ENCODE measurements around the gene CD48. TPM values are rescaled to one million over a fixed set of nuclear protein-coding genes. Genes with fewer than 3 reads are reported as not detected.

Gene CD48
- polyA plus RNA-seq, 3 donors, result 356 to 688 (median 363) TPM

- peaks cover 53% of the 10 kb centered on the region for H3K4me1 Mint-ChIP-seq
- intact Hi-C loops (cut with micrococcal nuclease), result no loop called here
- Histone ChIP-seq H3K9ac (ENCODE audit: insufficient read depth, low read length, poor library complexity, severe bottlenecking) (no peak overlapping the region), H4K20me1 (ENCODE audit: insufficient read depth, low read length) (no peaks in the 10 kb centered on the region), H3K4me1 (ENCODE audit: control insufficient read depth in 1 of 2, insufficient read depth in 2 of 2, low read length in 2 of 2) (peaks cover 50% of the 10 kb centered on the region in 2 donors), H2AFZ (ENCODE audit: insufficient read depth, low read depth, low read length, poor library complexity, severe bottlenecking) (no peak overlapping the region), H3K27ac (ENCODE audit: low read depth in 1 of 2, low read length in 2 of 2) (no peak overlapping the region), H3K27me3 (ENCODE audit: control insufficient read depth in 2 of 2, insufficient read depth in 2 of 2, low read length in 2 of 2) (no peaks in the 10 kb centered on the region), H3K36me3 (replicated peaks in 1 of 2; ENCODE audit: control insufficient read depth in 1 of 2, insufficient read depth in 2 of 2, low read length in 2 of 2) (no peaks in the 10 kb centered on the region), H3K4me3 (replicated peaks in 1 of 3; ENCODE audit: low read depth in 2 of 3, low read length in 3 of 3) (no peak overlapping the region), H3K9me3 (replicated peaks in 1 of 2; ENCODE audit: control insufficient read depth in 1 of 2, insufficient read depth in 1 of 2, low read length in 2 of 2) (no peaks in the 10 kb centered on the region), H3K4me2 (replicated peaks; ENCODE audit: extremely low read depth, low read length, poor library complexity, severe bottlenecking) (no peak overlapping the region), H3K79me2 (ENCODE audit: insufficient read depth, low read length) (no peaks in the 10 kb centered on the region)
- H3K4me3 Mint-ChIP-seq, result no peak overlapping the region
- TF ChIP-seq CTCF (IDR thresholded peaks at IDR 0.05), result no peak
- no peak overlapping the region for H3K27ac Mint-ChIP-seq
- peaks cover 2 to 5% (median 2%) of the 10 kb centered on the region in 3 donors for H3K27me3 Mint-ChIP-seq (ENCODE audit: low read depth in 3 of 3)
- peaks cover 0 to 1% (median 0%) of the 10 kb centered on the region in 7 donors for H3K9me3 Mint-ChIP-seq
- DNase-seq, result no peak
- WGBS (ENCODE audit: insufficient coverage), result 93% methylated on average over 3 of the region's 7 CpGs
- peaks cover 8 to 14% of the 10 kb centered on the region in 2 donors for H3K36me3 Mint-ChIP-seq
Measured at GRCh38 chr1:160746836-160747500, 35.3 kb upstream of the CD48 start.

DNA sequence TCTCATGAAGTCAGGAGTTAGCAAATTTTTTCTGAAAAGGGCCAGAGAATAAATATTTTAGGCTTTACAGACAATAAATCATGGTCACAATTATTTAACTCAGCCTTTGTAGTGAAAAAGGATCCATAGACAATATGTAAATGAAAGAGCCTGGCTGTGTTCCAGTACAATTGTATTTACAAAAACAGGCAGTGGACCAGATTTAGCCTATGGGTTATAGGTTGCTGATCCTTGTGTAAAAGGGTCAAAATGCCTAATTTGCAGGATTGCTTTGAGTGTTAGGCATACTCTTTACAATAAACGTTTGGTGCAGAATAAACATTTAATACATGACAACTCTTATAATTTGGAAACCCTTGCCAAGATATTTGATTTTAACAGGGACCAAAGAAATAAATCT, 33.9 kb upstream of the CD48 start:
- Mint-ChIP-seq H3K4me1 (peaks cover 64% of the 10 kb centered on the region), H3K9me3 (peaks cover 0 to 1% (median 0%) of the 10 kb centered on the region in 7 donors), H3K36me3 (peaks cover 4 to 8% of the 10 kb centered on the region in 2 donors), H3K27me3 (ENCODE audit: low read depth in 3 of 3) (peaks cover under 1 to 2% (median 1%) of the 10 kb centered on the region in 3 donors), H3K27ac (no peak overlapping the region), H3K4me3 (no peak overlapping the region)
- Histone ChIP-seq H3K4me3 (replicated peaks in 1 of 3; ENCODE audit: low read depth in 2 of 3, low read length in 3 of 3) (no peak overlapping the region), H3K9me3 (replicated peaks in 1 of 2; ENCODE audit: control insufficient read depth in 1 of 2, insufficient read depth in 1 of 2, low read length in 2 of 2) (no peaks in the 10 kb centered on the region), H4K20me1 (ENCODE audit: insufficient read depth, low read length) (no peaks in the 10 kb centered on the region), H3K27ac (ENCODE audit: low read depth in 1 of 2, low read length in 2 of 2) (no peak overlapping the region), H2AFZ (ENCODE audit: insufficient read depth, low read depth, low read length, poor library complexity, severe bottlenecking) (no peak overlapping the region), H3K4me2 (replicated peaks; ENCODE audit: extremely low read depth, low read length, poor library complexity, severe bottlenecking) (no peak overlapping the region), H3K79me2 (ENCODE audit: insufficient read depth, low read length) (no peaks in the 10 kb centered on the region), H3K4me1 (ENCODE audit: control insufficient read depth in 1 of 2, insufficient read depth in 2 of 2, low read length in 2 of 2) (peaks cover 64 to 65% of the 10 kb centered on the region in 2 donors), H3K27me3 (ENCODE audit: control insufficient read depth in 2 of 2, insufficient read depth in 2 of 2, low read length in 2 of 2) (no peaks in the 10 kb centered on the region), H3K36me3 (replicated peaks in 1 of 2; ENCODE audit: control insufficient read depth in 1 of 2, insufficient read depth in 2 of 2, low read length in 2 of 2) (no peaks in the 10 kb centered on the region), H3K9ac (ENCODE audit: insufficient read depth, low read length, poor library complexity, severe bottlenecking) (no peak overlapping the region)
- intact Hi-C loops (cut with micrococcal nuclease), result no loop called here
- no peak for DNase-seq
- TF ChIP-seq CTCF (IDR thresholded peaks at IDR 0.05), result no peak
- no CpG with 5 or more reads among the region's 1 CpG for WGBS (ENCODE audit: insufficient coverage)

Measured in CD14-positive monocyte (primary cell).